HepG2 (cell line): ENCODE data around the gene SNX9. TPM values are rescaled to one million over a fixed set of nuclear protein-coding genes. Genes with fewer than 3 reads are reported as not detected.

Experiments used
- FLYWCH1 ChIP-seq: sonication (generic); formaldehyde crosslinking; IDR thresholded peaks from 2 replicates; pipeline ENCODE4 v1.8.1; 2023; ENCODE audit warnings: mild to moderate bottlenecking, missing genetic modification reagents
- FOXJ3 ChIP-seq: sonication (generic); formaldehyde crosslinking; IDR thresholded peaks from 2 replicates; pipeline ENCODE4 v1.4.0; 2020; ENCODE audit warnings: missing genetic modification reagents, mild to moderate bottlenecking, borderline replicate concordance
- GABPA ChIP-seq, 2 experiments: IDR thresholded peaks; 2 replicates each; pipeline ENCODE4 v1.6.1; 2011 to 2016; ENCODE audit warnings: low read depth in 2 of 2, low read length in 1 of 2, missing biosample characterization in 1 of 2, missing genetic modification characterization in 1 of 2
- IRF2 ChIP-seq: IDR thresholded peaks from 2 replicates; pipeline ENCODE4 v1.6.1; 2018; ENCODE audit warnings: missing genetic modification reagents, missing compliant biosample characterization
- NFE2L1 ChIP-seq: sonication (generic); formaldehyde crosslinking; IDR thresholded peaks from 2 replicates; pipeline ENCODE4 v1.4.0; 2020; ENCODE audit warnings: missing genetic modification reagents, mild to moderate bottlenecking, borderline replicate concordance
- XRCC5 ChIP-seq: fragments of 200-400 bp; formaldehyde crosslinking; optimal IDR thresholded peaks from 2 replicates; pipeline ENCODE3; 2017; ENCODE audit warnings: mild to moderate bottlenecking, low read length
- ZNF256 ChIP-seq: sonication (generic); formaldehyde crosslinking; conservative IDR thresholded peaks from 2 replicates; pipeline ENCODE4 v1.4.0; 2020; ENCODE audit warnings: missing genetic modification reagents
- ZNF292 ChIP-seq: sonication (generic); formaldehyde crosslinking; IDR thresholded peaks from 2 replicates; pipeline ENCODE4 v1.8.1; 2022; ENCODE audit warnings: mild to moderate bottlenecking, low read depth, missing genetic modification reagents, borderline replicate concordance
- ZNF337 ChIP-seq: sonication (generic); formaldehyde crosslinking; IDR thresholded peaks from 2 replicates; pipeline ENCODE4 v1.5.1; 2020; ENCODE audit warnings: missing genetic modification reagents, low read depth, mild to moderate bottlenecking, borderline replicate concordance
- ZNF557 ChIP-seq: sonication (generic); formaldehyde crosslinking; IDR thresholded peaks from 2 replicates; pipeline ENCODE4 v1.4.0; 2020; ENCODE audit warnings: missing genetic modification reagents
- ZNF564 ChIP-seq: sonication (generic); formaldehyde crosslinking; IDR thresholded peaks from 2 replicates; pipeline ENCODE4 v1.8.1; 2023; ENCODE audit warnings: mild to moderate bottlenecking, missing genetic modification reagents
- ZNF709 ChIP-seq: sonication (generic); formaldehyde crosslinking; IDR thresholded peaks from 2 replicates; pipeline ENCODE4 v1.5.0; 2020; ENCODE audit warnings: mild to moderate bottlenecking, missing genetic modification reagents
- ZNF850 ChIP-seq: sonication (generic); formaldehyde crosslinking; conservative IDR thresholded peaks from 2 replicates; pipeline ENCODE4 v1.9.0; 2021; ENCODE audit warnings: mild to moderate bottlenecking, missing genetic modification reagents
- polyA plus RNA-seq, 8 experiments: library from polyadenylated mRNA; depleted of rRNA in 3 of 8; stranded (reverse) in 7 of 8; unstranded in 1 of 8; fragments of >200 nt; fragmentation: Illumina TruSeq in 4 of 8; extraction: Trizol in 4 of 8; gene quantifications; 2 replicates each; pipeline versions ENCODE4 v1.2.1 to v1.2.3, GENCODE V29; 2011 to 2016; ENCODE audit warnings: low read depth in 4 of 8, missing spikeins in 1 of 8, mixed read lengths in 1 of 8; ENCODE audit not compliant: insufficient read depth in 1 of 8
- total RNA-seq, 5 experiments: library from RNA; depleted of rRNA; stranded (reverse); fragments of >200 nt; fragmentation: Illumina TruSeq; extraction: Trizol; gene quantifications; 2 replicates each; pipeline ENCODE4 v1.2.3, GENCODE V29; 2016; ENCODE audit warnings: low read depth in 1 of 5
- TF ChIP-seq, protein P1 (sequence below): sonication (generic); formaldehyde crosslinking; conservative IDR thresholded peaks from 2 replicates; pipeline ENCODE4 v1.4.0; 2020; ENCODE audit warnings: mild to moderate bottlenecking, missing genetic modification reagents, moderate library complexity
- TF ChIP-seq, protein P2 (sequence below), 2 experiments: fragments of 450-650 bp in 1 of 2; sonication (generic) in 1 of 2; formaldehyde crosslinking in 1 of 2; IDR thresholded peaks; 2 replicates each; pipeline versions ENCODE4 v1.6.1 to v1.8.0; 2016 to 2022; ENCODE audit warnings: antibody characterized with exemption in 1 of 2, mild to moderate bottlenecking in 1 of 2, missing genetic modification reagents in 1 of 2

The SNX9 gene
- total and polyA plus RNA-seq, 2 of the 13 experiments (the other 11 are each of a cell fraction or from before 2014, with no cell fraction given): 21.9 to 36.0 TPM

DNA sequence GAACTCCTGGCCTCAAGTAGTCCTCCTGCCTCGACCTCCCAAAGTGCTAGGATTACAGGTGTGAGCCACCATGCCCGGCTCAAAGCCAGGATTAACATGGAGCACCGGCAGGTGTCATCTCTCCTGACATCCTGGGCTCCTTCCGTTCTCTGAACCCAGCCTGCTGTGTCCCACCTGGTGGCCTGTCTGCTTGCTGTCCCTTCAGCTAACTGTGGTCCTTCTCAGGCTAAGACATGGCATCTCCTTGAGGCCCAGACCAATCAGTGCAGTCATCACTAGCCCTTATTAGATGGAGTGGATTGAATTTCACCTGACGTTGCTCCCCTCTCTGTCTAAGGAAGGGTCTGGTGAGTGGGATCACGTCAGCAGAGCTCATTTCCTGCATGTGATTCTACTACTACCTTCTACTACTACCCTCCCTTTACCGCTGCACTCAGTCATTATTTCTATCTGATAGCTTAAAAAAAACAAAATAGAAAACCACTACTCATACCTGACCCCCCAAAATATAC lies 130.6 kb downstream of the SNX9 start (continued):
- TF ChIP-seq, protein P1, sequence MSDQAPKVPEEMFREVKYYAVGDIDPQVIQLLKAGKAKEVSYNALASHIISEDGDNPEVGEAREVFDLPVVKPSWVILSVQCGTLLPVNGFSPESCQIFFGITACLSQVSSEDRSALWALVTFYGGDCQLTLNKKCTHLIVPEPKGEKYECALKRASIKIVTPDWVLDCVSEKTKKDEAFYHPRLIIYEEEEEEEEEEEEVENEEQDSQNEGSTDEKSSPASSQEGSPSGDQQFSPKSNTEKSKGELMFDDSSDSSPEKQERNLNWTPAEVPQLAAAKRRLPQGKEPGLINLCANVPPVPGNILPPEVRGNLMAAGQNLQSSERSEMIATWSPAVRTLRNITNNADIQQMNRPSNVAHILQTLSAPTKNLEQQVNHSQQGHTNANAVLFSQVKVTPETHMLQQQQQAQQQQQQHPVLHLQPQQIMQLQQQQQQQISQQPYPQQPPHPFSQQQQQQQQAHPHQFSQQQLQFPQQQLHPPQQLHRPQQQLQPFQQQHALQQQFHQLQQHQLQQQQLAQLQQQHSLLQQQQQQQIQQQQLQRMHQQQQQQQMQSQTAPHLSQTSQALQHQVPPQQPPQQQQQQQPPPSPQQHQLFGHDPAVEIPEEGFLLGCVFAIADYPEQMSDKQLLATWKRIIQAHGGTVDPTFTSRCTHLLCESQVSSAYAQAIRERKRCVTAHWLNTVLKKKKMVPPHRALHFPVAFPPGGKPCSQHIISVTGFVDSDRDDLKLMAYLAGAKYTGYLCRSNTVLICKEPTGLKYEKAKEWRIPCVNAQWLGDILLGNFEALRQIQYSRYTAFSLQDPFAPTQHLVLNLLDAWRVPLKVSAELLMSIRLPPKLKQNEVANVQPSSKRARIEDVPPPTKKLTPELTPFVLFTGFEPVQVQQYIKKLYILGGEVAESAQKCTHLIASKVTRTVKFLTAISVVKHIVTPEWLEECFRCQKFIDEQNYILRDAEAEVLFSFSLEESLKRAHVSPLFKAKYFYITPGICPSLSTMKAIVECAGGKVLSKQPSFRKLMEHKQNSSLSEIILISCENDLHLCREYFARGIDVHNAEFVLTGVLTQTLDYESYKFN (CRISPR knock-in tag): no peak
- TF ChIP-seq FLYWCH1 (CRISPR knock-in tag): peak; percentile 51; the same call in 1 of the 2 replicates
- no peak for TF ChIP-seq ZNF850 (CRISPR knock-in tag)
- no peak for TF ChIP-seq ZNF256 (CRISPR knock-in tag)
- 0 out of 2 replicates have a peak, but pooled peaks have one; percentile 25 for TF ChIP-seq ZNF564 (CRISPR knock-in tag)
- no peak for TF ChIP-seq FOXJ3 (CRISPR knock-in tag)
- TF ChIP-seq IRF2: 0 out of 2 replicates have a peak, but pooled peaks have one; percentile 12
- TF ChIP-seq ZNF337 (CRISPR knock-in tag): no peak
- TF ChIP-seq, protein P2, sequence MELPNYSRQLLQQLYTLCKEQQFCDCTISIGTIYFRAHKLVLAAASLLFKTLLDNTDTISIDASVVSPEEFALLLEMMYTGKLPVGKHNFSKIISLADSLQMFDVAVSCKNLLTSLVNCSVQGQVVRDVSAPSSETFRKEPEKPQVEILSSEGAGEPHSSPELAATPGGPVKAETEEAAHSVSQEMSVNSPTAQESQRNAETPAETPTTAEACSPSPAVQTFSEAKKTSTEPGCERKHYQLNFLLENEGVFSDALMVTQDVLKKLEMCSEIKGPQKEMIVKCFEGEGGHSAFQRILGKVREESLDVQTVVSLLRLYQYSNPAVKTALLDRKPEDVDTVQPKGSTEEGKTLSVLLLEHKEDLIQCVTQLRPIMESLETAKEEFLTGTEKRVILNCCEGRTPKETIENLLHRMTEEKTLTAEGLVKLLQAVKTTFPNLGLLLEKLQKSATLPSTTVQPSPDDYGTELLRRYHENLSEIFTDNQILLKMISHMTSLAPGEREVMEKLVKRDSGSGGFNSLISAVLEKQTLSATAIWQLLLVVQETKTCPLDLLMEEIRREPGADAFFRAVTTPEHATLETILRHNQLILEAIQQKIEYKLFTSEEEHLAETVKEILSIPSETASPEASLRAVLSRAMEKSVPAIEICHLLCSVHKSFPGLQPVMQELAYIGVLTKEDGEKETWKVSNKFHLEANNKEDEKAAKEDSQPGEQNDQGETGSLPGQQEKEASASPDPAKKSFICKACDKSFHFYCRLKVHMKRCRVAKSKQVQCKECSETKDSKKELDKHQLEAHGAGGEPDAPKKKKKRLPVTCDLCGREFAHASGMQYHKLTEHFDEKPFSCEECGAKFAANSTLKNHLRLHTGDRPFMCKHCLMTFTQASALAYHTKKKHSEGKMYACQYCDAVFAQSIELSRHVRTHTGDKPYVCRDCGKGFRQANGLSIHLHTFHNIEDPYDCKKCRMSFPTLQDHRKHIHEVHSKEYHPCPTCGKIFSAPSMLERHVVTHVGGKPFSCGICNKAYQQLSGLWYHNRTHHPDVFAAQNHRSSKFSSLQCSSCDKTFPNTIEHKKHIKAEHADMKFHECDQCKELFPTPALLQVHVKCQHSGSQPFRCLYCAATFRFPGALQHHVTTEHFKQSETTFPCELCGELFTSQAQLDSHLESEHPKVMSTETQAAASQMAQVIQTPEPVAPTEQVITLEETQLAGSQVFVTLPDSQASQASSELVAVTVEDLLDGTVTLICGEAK (IDR thresholded peaks at IDR 0.05): no peak
- TF ChIP-seq, protein P2 (CRISPR knock-in tag; IDR thresholded peaks at IDR 0.05): no peak; the same call in 1 of the 2 replicates
- no peak for TF ChIP-seq NFE2L1
- 0 out of 2 replicates have a peak, but pooled peaks have one; percentile 38 for TF ChIP-seq ZNF557 (CRISPR knock-in tag)
- no peak for TF ChIP-seq ZNF709 (CRISPR knock-in tag)
- TF ChIP-seq XRCC5: no peak
- 0 out of 2 replicates have a peak, but pooled peaks have one; percentile 57 for TF ChIP-seq ZNF292
- no peak for TF ChIP-seq GABPA (IDR thresholded peaks at IDR 0.05; ENCODE audit: low read depth, low read length)
- TF ChIP-seq GABPA (CRISPR knock-in tag; IDR thresholded peaks at IDR 0.05; ENCODE audit: low read depth): peak; percentile 45; the same call in 1 of the 2 replicates
